Endothelial cell of umbilical vein (primary cell): ENCODE results near the gene DSG3.

ENCODE experiments used
- CTCF ChIP-seq, 2 donors: IDR thresholded peaks; 1 replicate in 1 of 2; 2 replicates in 1 of 2; pipeline ENCODE4 v1.5.1; 2011; ENCODE audit warnings: low read length in 2 of 2, mild to moderate bottlenecking in 2 of 2, moderate library complexity in 2 of 2, control low read depth in 1 of 2, inconsistent platforms in 1 of 2, low read depth in 1 of 2; ENCODE audit not compliant: insufficient read depth in 1 of 2; ENCODE audit errors: extremely low read depth in 1 of 2
- EZH2 ChIP-seq: IDR thresholded peaks from 2 replicates; pipeline ENCODE4 v1.6.1; 2012; ENCODE audit warnings: borderline replicate concordance, low read depth, mild to moderate bottlenecking, moderate library complexity, low read length, inconsistent platforms; ENCODE audit not compliant: severe bottlenecking
- JUN ChIP-seq: IDR thresholded peaks from 2 replicates; pipeline ENCODE4 v1.6.1; 2011; ENCODE audit warnings: borderline replicate concordance, low read depth; ENCODE audit not compliant: insufficient read length, insufficient read depth
- POLR2A ChIP-seq: IDR thresholded peaks from 2 replicates; pipeline ENCODE4 v1.6.1; 2012; ENCODE audit warnings: low read depth, mild to moderate bottlenecking, control low read depth, low read length
- POLR2AphosphoS5 ChIP-seq: IDR thresholded peaks from 2 replicates; pipeline ENCODE4 v1.6.1; 2012; ENCODE audit warnings: low read depth, mild to moderate bottlenecking, control low read depth, low read length, moderate library complexity; ENCODE audit not compliant: insufficient read depth

GRCh38 chr18:31429623-31430022 is 17.9 kb upstream of the DSG3 start:
- no peak for TF ChIP-seq EZH2
- no peak for TF ChIP-seq CTCF (IDR thresholded peaks at IDR 0.05; ENCODE audit: extremely low read depth in 1 of 2, insufficient read depth in 1 of 2, low read depth in 1 of 2, low read length in 2 of 2)
- no peak for TF ChIP-seq POLR2AphosphoS5
- no peak for TF ChIP-seq POLR2A
- TF ChIP-seq JUN, result no peak
